Neuronal stem cell (in vitro differentiated cells): ENCODE measurements around the gene GAB1.

Experiments used
- DNase-seq: peaks from one replicate; pipeline ENCODE4 v3.0.0-alpha.2; 2013; ENCODE audit warnings: low spot score
- H2AFZ ChIP-seq: one replicate; pipeline ENCODE4 v1.6.1; 2013; ENCODE audit warnings: mild to moderate bottlenecking, low read length, inconsistent platforms
- H2AK5ac ChIP-seq: 2 replicates; pipeline ENCODE4 v1.6.1; 2013; ENCODE audit warnings: low read depth, mild to moderate bottlenecking, inconsistent platforms, low read length, moderate library complexity, mixed read lengths
- H2BK120ac ChIP-seq: 2 replicates; pipeline ENCODE4 v1.6.1; 2013; ENCODE audit warnings: low read depth, mild to moderate bottlenecking, inconsistent platforms, low read length, moderate library complexity, mixed read lengths
- H2BK12ac ChIP-seq: one replicate; pipeline ENCODE4 v1.6.1; 2013; ENCODE audit warnings: low read length, inconsistent platforms
- H2BK15ac ChIP-seq: 2 replicates; pipeline ENCODE4 v1.6.1; 2013; ENCODE audit warnings: mild to moderate bottlenecking, low read length, inconsistent platforms, mixed read lengths
- H2BK5ac ChIP-seq: one replicate; pipeline ENCODE4 v1.6.1; 2013; ENCODE audit warnings: inconsistent platforms, mild to moderate bottlenecking, low read length, moderate library complexity
- H3K14ac ChIP-seq: one replicate; pipeline ENCODE4 v1.6.1; 2013; ENCODE audit warnings: low read length, inconsistent platforms
- H3K18ac ChIP-seq: 2 replicates; pipeline ENCODE4 v1.6.1; 2013; ENCODE audit warnings: low read length, inconsistent platforms
- H3K23ac ChIP-seq: 2 replicates; pipeline ENCODE4 v1.6.1; 2013; ENCODE audit warnings: low read depth, mild to moderate bottlenecking, mixed read lengths, low read length, inconsistent platforms; ENCODE audit not compliant: poor library complexity
- H3K27ac ChIP-seq: replicated peaks from 3 replicates; pipeline ENCODE4 v1.5.1; 2013; ENCODE audit warnings: low read length, inconsistent platforms
- H3K27me3 ChIP-seq, 3 experiments: 2 replicates each; pipeline ENCODE4 v1.6.1; 2013; ENCODE audit warnings: low read length in 3 of 3, mild to moderate bottlenecking in 2 of 3, inconsistent platforms in 1 of 3, low read depth in 1 of 3, mixed read lengths in 1 of 3, moderate library complexity in 1 of 3; ENCODE audit not compliant: control insufficient read depth in 3 of 3, insufficient read depth in 3 of 3
- H3K36me3 ChIP-seq, 2 donors: replicated peaks in 1 of 2; 2 replicates each; pipeline ENCODE4 v1.6.1; 2013; ENCODE audit warnings: low read length in 2 of 2; ENCODE audit not compliant: control insufficient read depth in 2 of 2, insufficient read depth in 2 of 2
- H3K4ac ChIP-seq: 2 replicates; pipeline ENCODE4 v1.6.1; 2013; ENCODE audit warnings: inconsistent platforms, mild to moderate bottlenecking, low read length, moderate library complexity
- H3K4me1 ChIP-seq, 2 donors: 1 replicate in 1 of 2; 2 replicates in 1 of 2; pipeline ENCODE4 v1.6.1; 2013; ENCODE audit warnings: low read length in 2 of 2, low read depth in 1 of 2; ENCODE audit not compliant: control insufficient read depth in 2 of 2, insufficient read depth in 1 of 2
- H3K4me2 ChIP-seq: one replicate; pipeline ENCODE4 v1.6.1; 2013; ENCODE audit warnings: mild to moderate bottlenecking, low read length, inconsistent platforms; ENCODE audit not compliant: insufficient read depth, poor library complexity, severe bottlenecking
- H3K4me3 ChIP-seq, 2 donors: 2 replicates each; pipeline ENCODE4 v1.5.1; 2013; ENCODE audit warnings: low read length in 2 of 2, mild to moderate bottlenecking in 2 of 2, inconsistent platforms in 1 of 2, moderate library complexity in 1 of 2
- H3K79me1 ChIP-seq: one replicate; pipeline ENCODE4 v1.6.1; 2013; ENCODE audit warnings: low read depth, mild to moderate bottlenecking, inconsistent platforms, low read length, moderate library complexity
- H3K9ac ChIP-seq: one replicate; pipeline ENCODE4 v1.6.1; 2013; ENCODE audit warnings: mild to moderate bottlenecking, low read depth, low read length, inconsistent platforms; ENCODE audit not compliant: poor library complexity
- H3K9me3 ChIP-seq, 2 donors: replicated peaks in 1 of 2; 2 replicates each; pipeline versions ENCODE3 to v1.6.1; 2013; ENCODE audit warnings: low read length in 2 of 2, mild to moderate bottlenecking in 2 of 2, inconsistent platforms in 1 of 2, low read depth in 1 of 2, mixed read lengths in 1 of 2, moderate library complexity in 1 of 2; ENCODE audit not compliant: control insufficient read depth in 2 of 2, insufficient read depth in 1 of 2
- H4K8ac ChIP-seq: one replicate; pipeline ENCODE4 v1.6.1; 2013; ENCODE audit warnings: low read depth, mild to moderate bottlenecking, inconsistent platforms, low read length, moderate library complexity
- H4K91ac ChIP-seq: one replicate; pipeline ENCODE4 v1.6.1; 2013; ENCODE audit warnings: low read length, low read depth, mild to moderate bottlenecking, inconsistent platforms; ENCODE audit not compliant: poor library complexity
- WGBS, 2 donors: extraction: QIAGEN DNeasy Blood & Tissue Kit; methylation state at CpG; one replicate each; pipeline ENCODE4 v1.1.7; 2013; ENCODE audit warnings: missing lambda C conversion rate in 2 of 2, mixed read lengths in 1 of 2; ENCODE audit not compliant: insufficient read length in 2 of 2, insufficient replicate concordance in 1 of 2; ENCODE audit errors: extremely low coverage in 2 of 2; 5-methylcytosine and 5-hydroxymethylcytosine counted together

Gene GAB1

GRCh38 chr4:143488687-143489086 lies 152.0 kb downstream of the GAB1 start:
- Histone ChIP-seq H3K23ac (no peak overlapping the region), H3K27ac (no peak overlapping the region), H3K4me2 (no peak overlapping the region), H3K9ac (no peak overlapping the region), H3K9me3 (no peaks in the 10 kb centered on the region), H2BK15ac (no peak overlapping the region), H3K4ac (no peak overlapping the region), H4K91ac (no peak overlapping the region), H2AFZ (no peak overlapping the region), H3K27me3 (no peaks in the 10 kb centered on the region), H2BK120ac (peak overlapping the region; percentile 41), H3K36me3 (no peaks in the 10 kb centered on the region), H3K14ac (no peak overlapping the region), H3K79me1 (no peaks in the 10 kb centered on the region), H2BK12ac (no peak overlapping the region), H3K4me1 (no peaks in the 10 kb centered on the region), H3K4me3 (no peak overlapping the region), H2BK5ac (no peak overlapping the region), H4K8ac (no peak overlapping the region), H2AK5ac (no peak overlapping the region), H3K18ac (no peak overlapping the region)
- WGBS, 2 donors: no CpG with 5 or more reads among the region's 3 CpGs
- DNase-seq: no peak

GRCh38 chr4:143489106-143489505 lies 152.4 kb downstream of the GAB1 start:
- Histone ChIP-seq H3K4me2 (no peak overlapping the region), H3K18ac (no peak overlapping the region), H3K27me3 (no peaks in the 10 kb centered on the region), H3K27ac (no peak overlapping the region), H3K4ac (no peak overlapping the region), H4K8ac (no peak overlapping the region), H3K23ac (no peak overlapping the region), H3K9me3 (no peaks in the 10 kb centered on the region), H2BK120ac (peak overlapping the region; percentile 41), H3K9ac (no peak overlapping the region), H3K4me1 (no peaks in the 10 kb centered on the region), H2BK5ac (no peak overlapping the region), H3K79me1 (no peaks in the 10 kb centered on the region), H4K91ac (no peak overlapping the region), H2AK5ac (no peak overlapping the region), H3K36me3 (no peaks in the 10 kb centered on the region), H2BK15ac (no peak overlapping the region), H2AFZ (no peak overlapping the region), H3K14ac (no peak overlapping the region), H3K4me3 (no peak overlapping the region), H2BK12ac (no peak overlapping the region)
- WGBS, 2 donors: no CpG with 5 or more reads among the region's 2 CpGs
- DNase-seq: no peak

- Histone ChIP-seq H3K23ac (no peak overlapping the region), H3K4me3 (no peak overlapping the region), H3K18ac (no peak overlapping the region), H2BK15ac (no peak overlapping the region), H3K4ac (no peak overlapping the region), H3K79me1 (no peaks in the 10 kb centered on the region), H3K27me3 (no peaks in the 10 kb centered on the region), H3K36me3 (no peaks in the 10 kb centered on the region), H2BK5ac (no peak overlapping the region), H2AK5ac (no peak overlapping the region), H4K8ac (no peak overlapping the region), H3K4me2 (no peak overlapping the region), H3K14ac (no peak overlapping the region), H3K9me3 (no peaks in the 10 kb centered on the region), H3K9ac (no peak overlapping the region), H2AFZ (no peak overlapping the region), H3K4me1 (no peaks in the 10 kb centered on the region), H2BK12ac (no peak overlapping the region), H3K27ac (no peak overlapping the region), H4K91ac (no peak overlapping the region), H2BK120ac (no peak overlapping the region)
- no peak for DNase-seq
- no CpG with 5 or more reads among the region's 8 CpGs for WGBS, 2 donors
Measured at GRCh38 chr4:143498021-143498420, 161.3 kb downstream of the GAB1 start.

- Histone ChIP-seq H3K4ac (no peak overlapping the region), H4K8ac (no peak overlapping the region), H2BK120ac (no peak overlapping the region), H3K4me2 (no peak overlapping the region), H3K9ac (no peak overlapping the region), H3K23ac (no peak overlapping the region), H2AK5ac (no peak overlapping the region), H3K4me3 (no peak overlapping the region), H2BK12ac (no peak overlapping the region), H3K27me3 (no peaks in the 10 kb centered on the region), H2BK5ac (no peak overlapping the region), H3K18ac (no peak overlapping the region), H3K4me1 (no peaks in the 10 kb centered on the region), H3K14ac (no peak overlapping the region), H2BK15ac (no peak overlapping the region), H3K36me3 (no peaks in the 10 kb centered on the region), H4K91ac (no peak overlapping the region), H3K9me3 (no peaks in the 10 kb centered on the region), H2AFZ (no peak overlapping the region), H3K79me1 (no peaks in the 10 kb centered on the region), H3K27ac (no peak overlapping the region)
- no peak for DNase-seq
- WGBS, 2 donors: no CpG with 5 or more reads among the region's 1 CpG
Measured at GRCh38 chr4:143502231-143502630, 165.6 kb downstream of the GAB1 start.
